K562 (cell line): ENCODE measurements around the gene TXLNG. TPM values are rescaled to one million over a fixed set of nuclear protein-coding genes. Genes with fewer than 3 reads are reported as not detected.

Experiments
- CHCHD3 ChIP-seq: fragments of 250-450 bp; sonication (Bioruptor Pico); IDR thresholded peaks from 2 replicates; pipeline ENCODE4 v2.1.2; 2022; ENCODE audit warnings: mild to moderate bottlenecking
- CXXC5 ChIP-seq: fragments of 250-450 bp; sonication (Bioruptor Pico); IDR thresholded peaks from 2 replicates; pipeline ENCODE4 v1.8.0; 2022; ENCODE audit warnings: inconsistent platforms, mild to moderate bottlenecking, moderate library complexity
- HNRNPL ChIP-seq: fragments of 200-400 bp; formaldehyde crosslinking; IDR thresholded peaks from 2 replicates; pipeline ENCODE4 v1.6.1; 2017; ENCODE audit warnings: low read depth, mild to moderate bottlenecking, low read length
- JUN ChIP-seq, 2 experiments: sonication (generic) in 1 of 2; formaldehyde crosslinking in 1 of 2; IDR thresholded peaks; 2 replicates each; pipeline versions ENCODE4 v1.6.1 to v1.8.0; 2012 to 2022; ENCODE audit warnings: borderline replicate concordance in 2 of 2, mild to moderate bottlenecking in 2 of 2, improper control_type of control experiment in 1 of 2, low read depth in 1 of 2, low read length in 1 of 2, missing genetic modification reagents in 1 of 2
- MED1 ChIP-seq: sonication (generic); formaldehyde crosslinking; IDR thresholded peaks from 2 replicates; pipeline ENCODE4 v1.8.1; 2023; ENCODE audit warnings: missing genetic modification reagents, borderline replicate concordance
- MYNN ChIP-seq, 2 experiments: sonication (generic); formaldehyde crosslinking in 1 of 2; IDR thresholded peaks; 2 replicates each; pipeline versions ENCODE4 v1.5.0 to v1.6.1; 2016 to 2020; ENCODE audit warnings: antibody characterized with exemption in 1 of 2, missing genetic modification reagents in 1 of 2
- PHB ChIP-seq: fragments of 250-450 bp; sonication (Bioruptor Pico); IDR thresholded peaks from 2 replicates; pipeline ENCODE4 v1.5.0; 2021
- PKNOX1 ChIP-seq: fragments of 450-650 bp; IDR thresholded peaks from 2 replicates; pipeline ENCODE4 v1.6.1; 2016
- RBM25 ChIP-seq: fragments of 200-400 bp; formaldehyde crosslinking; IDR thresholded peaks from 2 replicates; pipeline ENCODE4 v1.6.1; 2018; ENCODE audit warnings: low read length, low read depth, moderate library complexity; ENCODE audit not compliant: severe bottlenecking
- RREB1 ChIP-seq: fragments of 250-450 bp; sonication (Bioruptor Pico); IDR thresholded peaks from 2 replicates; pipeline ENCODE4 v1.4.0; 2020
- XRCC3 ChIP-seq: fragments of 450-650 bp; IDR thresholded peaks from 2 replicates; pipeline ENCODE4 v1.6.1; 2017; ENCODE audit warnings: mild to moderate bottlenecking, moderate library complexity
- XRCC5 ChIP-seq: fragments of 200-400 bp; formaldehyde crosslinking; IDR thresholded peaks from 2 replicates; pipeline ENCODE4 v1.6.1; 2017; ENCODE audit warnings: low read depth, mild to moderate bottlenecking, low read length
- ZBTB33 ChIP-seq: sonication (generic); formaldehyde crosslinking; IDR thresholded peaks from 2 replicates; pipeline ENCODE4 v1.8.1; 2023; ENCODE audit warnings: mild to moderate bottlenecking, missing genetic modification reagents
- ZNF217 ChIP-seq: sonication (generic); formaldehyde crosslinking; IDR thresholded peaks from 2 replicates; pipeline ENCODE4 v1.8.0; 2022; ENCODE audit warnings: mild to moderate bottlenecking, missing genetic modification reagents
- ZNF263 ChIP-seq: sonication (generic); formaldehyde crosslinking; IDR thresholded peaks from 2 replicates; pipeline ENCODE4 v1.8.0; 2022; ENCODE audit warnings: mild to moderate bottlenecking, missing genetic modification reagents, borderline replicate concordance
- ZSCAN32 ChIP-seq: fragments of 450-650 bp; formaldehyde crosslinking; IDR thresholded peaks from 2 replicates; pipeline ENCODE4 v1.4.0; 2020; ENCODE audit warnings: mild to moderate bottlenecking, moderate library complexity
- polyA plus RNA-seq, 8 experiments: library from polyadenylated mRNA; depleted of rRNA in 4 of 8; stranded (reverse) in 5 of 8; unstranded in 3 of 8; fragments of >200 nt; fragmentation: Nextera tagmentation in 2 of 8; fragmentation: Illumina TruSeq in 1 of 8; extraction: Ambion mirVana in 2 of 8; extraction: Trizol in 1 of 8; gene quantifications; 2 replicates each; pipeline versions ENCODE4 v1.2.1 to v1.2.3, GENCODE V29; 2011 to 2014; ENCODE audit warnings: inconsistent platforms in 1 of 8, missing spikeins in 1 of 8
- total RNA-seq, 7 experiments: library from RNA; depleted of rRNA in 6 of 7; stranded (reverse); fragments of >200 nt in 6 of 7; fragmentation: Illumina TruSeq in 2 of 7; extraction: Trizol in 2 of 7; gene quantifications; 2 replicates each; pipeline versions ENCODE4 v1.2.1 to v1.2.3, GENCODE V29; 2011 to 2021; ENCODE audit warnings: low replicate concordance in 1 of 7

The TXLNG gene
- total and polyA plus RNA-seq, 9 of the 15 experiments (the other 6 are each of a cell fraction or from before 2014, with no cell fraction given): 13.1 to 47.0 (median 31.6) TPM

- TF ChIP-seq HNRNPL (peak; percentile 68), XRCC3 (no peak), PHB (CRISPR knock-in tag) (no peak), MED1 (CRISPR knock-in tag) (no peak), CHCHD3 (CRISPR knock-in tag) (peak; percentile 98), MYNN (IDR thresholded peaks at IDR 0.05) (no peak; the same call in none of the 2 replicates), MYNN (CRISPR knock-in tag; IDR thresholded peaks at IDR 0.05) (no peak), CXXC5 (CRISPR knock-in tag) (no peak; the same call in 1 of the 2 replicates), XRCC5 (no peak), ZNF263 (CRISPR knock-in tag) (no peak), ZBTB33 (no peak), ZNF217 (CRISPR knock-in tag) (no peak), ZSCAN32 (CRISPR knock-in tag) (no peak), PKNOX1 (no peak), JUN (IDR thresholded peaks at IDR 0.05; ENCODE audit: borderline replicate concordance, low read depth, low read length) (no peak; the same call in none of the 2 replicates), JUN (CRISPR knock-in tag; IDR thresholded peaks at IDR 0.05; ENCODE audit: borderline replicate concordance) (no peak), RBM25 (no peak), RREB1 (CRISPR knock-in tag) (no peak)
Measured at GRCh38 chrX:16771483-16772398, 14.5 kb upstream of the TXLNG start (continued).
